Thoracic aorta (tissue), 2 donors: ENCODE results near the gene MAN1C1. TPM values are rescaled to one million over a fixed set of nuclear protein-coding genes. Genes with fewer than 3 reads are reported as not detected.

Experiments
- ATAC-seq: fragments of 150-250 bp; one replicate; pipeline ENCODE4 v1.8.0; 2017; ENCODE audit warnings: low read depth; ENCODE audit not compliant: insufficient number of reproducible peaks, low FRiP score
- DNase-seq: peaks from one replicate; pipeline ENCODE4 v3.0.0-alpha.2; 2020; ENCODE audit warnings: low spot score
- H3K27ac ChIP-seq, 2 donors: fragments of 200-600 bp; sonication (generic); 1 replicate in 1 of 2; 2 replicates in 1 of 2; pipeline ENCODE4 v1.5.1; 2016; ENCODE audit warnings: mild to moderate bottlenecking in 2 of 2, moderate library complexity in 2 of 2
- H3K27me3 ChIP-seq: fragments of 200-600 bp; sonication (generic); replicated peaks from 2 replicates; pipeline ENCODE4 v1.6.0; 2016; ENCODE audit warnings: mild to moderate bottlenecking; ENCODE audit not compliant: insufficient read depth
- H3K36me3 ChIP-seq: fragments of 200-600 bp; sonication (generic); one replicate; pipeline ENCODE4 v1.5.1; 2016
- H3K4me1 ChIP-seq, 2 donors: fragments of 200-600 bp; sonication (generic); 1 replicate in 1 of 2; 2 replicates in 1 of 2; pipeline versions ENCODE4 v1.5.1 to v1.6.0; 2016; ENCODE audit warnings: low read depth in 2 of 2, mild to moderate bottlenecking in 1 of 2; ENCODE audit not compliant: control insufficient read depth in 1 of 2
- H3K4me3 ChIP-seq: fragments of 200-600 bp; sonication (generic); 2 replicates; pipeline ENCODE4 v1.5.1; 2016; ENCODE audit warnings: mild to moderate bottlenecking
- H3K9me3 ChIP-seq: fragments of 200-600 bp; sonication (generic); 2 replicates; pipeline ENCODE4 v1.5.1; 2016
- CTCF ChIP-seq: fragments of 200-600 bp; sonication (generic); IDR thresholded peaks from one replicate; pipeline ENCODE4 v1.5.1; 2019; ENCODE audit warnings: antibody characterized with exemption
- total RNA-seq, 2 donors: library from RNA; depleted of rRNA; stranded (reverse); fragments of >200 nt; gene quantifications; one replicate each; pipeline versions ENCODE4 v1.1.0 to v1.2.3, GENCODE V29; 2016

MAN1C1 gene
- total RNA-seq, 2 donors from 2014 or later = 21.0 to 26.0 TPM

GRCh38 chr1:25699500-25700143 lies 83.0 kb downstream of the MAN1C1 start:
- H3K27ac ChIP-seq = peak overlapping the region; percentile 55 to 56
- DNase-seq (peak; percentile 41), ATAC-seq (no peak)
- no peaks in the 10 kb centered on the region for H3K9me3 ChIP-seq
- H3K27me3 ChIP-seq = no peaks in the 10 kb centered on the region
- no peaks in the 10 kb centered on the region for H3K36me3 ChIP-seq
- peaks cover 49 to 85% of the 10 kb centered on the region in 2 donors for H3K4me1 ChIP-seq
- no peak overlapping the region for H3K4me3 ChIP-seq
- TF ChIP-seq CTCF = no peak

GRCh38 chr1:25700144-25700523 lies 83.5 kb downstream of the MAN1C1 start:
- no peak for ATAC-seq

GRCh38 chr1:25700626-25701025 lies 84.0 kb downstream of the MAN1C1 start:
- peaks cover 41 to 80% of the 10 kb centered on the region in 2 donors for H3K4me1 ChIP-seq
- TF ChIP-seq CTCF = peak; percentile 46
- H3K36me3 ChIP-seq = no peaks in the 10 kb centered on the region
- H3K27ac ChIP-seq = peak overlapping the region; percentile 55 to 56
- no peak for DNase-seq
- no peaks in the 10 kb centered on the region for H3K27me3 ChIP-seq
- H3K9me3 ChIP-seq = no peaks in the 10 kb centered on the region
- no peak for ATAC-seq
- H3K4me3 ChIP-seq = peak overlapping the region; percentile 4

More at GRCh38 chr1:25700144-25700523, 83.5 kb downstream of the MAN1C1 start:
- no peaks in the 10 kb centered on the region for H3K36me3 ChIP-seq
- peaks cover 46 to 85% of the 10 kb centered on the region in 2 donors for H3K4me1 ChIP-seq
- peak overlapping the region; percentile 55 to 56 for H3K27ac ChIP-seq
- H3K9me3 ChIP-seq = no peaks in the 10 kb centered on the region
- H3K4me3 ChIP-seq = peak overlapping the region; percentile 4
- DNase-seq = no peak
- H3K27me3 ChIP-seq = no peaks in the 10 kb centered on the region
- TF ChIP-seq CTCF = no peak

GRCh38 chr1:25701030-25701785 lies 84.6 kb downstream of the MAN1C1 start:
- DNase-seq = no peak
- H3K27me3 ChIP-seq = no peaks in the 10 kb centered on the region

More at GRCh38 chr1:25701030-25701785, 84.6 kb downstream of the MAN1C1 start:
- no peaks in the 10 kb centered on the region for H3K36me3 ChIP-seq
- TF ChIP-seq CTCF = no peak
- H3K27ac ChIP-seq = peak overlapping the region; percentile 16 to 56
- H3K9me3 ChIP-seq = no peaks in the 10 kb centered on the region
- no peak overlapping the region for H3K4me3 ChIP-seq
- H3K4me1 ChIP-seq = peaks cover 36 to 74% of the 10 kb centered on the region in 2 donors
- no peak for ATAC-seq
